Measurements from ENCODE around the gene HFE. TPM values are rescaled to one million over a fixed set of nuclear protein-coding genes. Genes with fewer than 3 reads are reported as not detected.

The HFE gene
- total RNA-seq, 1 experiment from 2014 or later: 5.7 TPM

GRCh38 chr6:26053992-26054780, 33.0 kb upstream of the HFE start:
- POLR2A ChIA-PET: interaction anchor here (1.4 to 4.8 kb wide), 4 partner anchors 21 to 50 kb away, joined by 6 to 27 read pairs (median 13); a partner anchor contains a TSS

DNA sequence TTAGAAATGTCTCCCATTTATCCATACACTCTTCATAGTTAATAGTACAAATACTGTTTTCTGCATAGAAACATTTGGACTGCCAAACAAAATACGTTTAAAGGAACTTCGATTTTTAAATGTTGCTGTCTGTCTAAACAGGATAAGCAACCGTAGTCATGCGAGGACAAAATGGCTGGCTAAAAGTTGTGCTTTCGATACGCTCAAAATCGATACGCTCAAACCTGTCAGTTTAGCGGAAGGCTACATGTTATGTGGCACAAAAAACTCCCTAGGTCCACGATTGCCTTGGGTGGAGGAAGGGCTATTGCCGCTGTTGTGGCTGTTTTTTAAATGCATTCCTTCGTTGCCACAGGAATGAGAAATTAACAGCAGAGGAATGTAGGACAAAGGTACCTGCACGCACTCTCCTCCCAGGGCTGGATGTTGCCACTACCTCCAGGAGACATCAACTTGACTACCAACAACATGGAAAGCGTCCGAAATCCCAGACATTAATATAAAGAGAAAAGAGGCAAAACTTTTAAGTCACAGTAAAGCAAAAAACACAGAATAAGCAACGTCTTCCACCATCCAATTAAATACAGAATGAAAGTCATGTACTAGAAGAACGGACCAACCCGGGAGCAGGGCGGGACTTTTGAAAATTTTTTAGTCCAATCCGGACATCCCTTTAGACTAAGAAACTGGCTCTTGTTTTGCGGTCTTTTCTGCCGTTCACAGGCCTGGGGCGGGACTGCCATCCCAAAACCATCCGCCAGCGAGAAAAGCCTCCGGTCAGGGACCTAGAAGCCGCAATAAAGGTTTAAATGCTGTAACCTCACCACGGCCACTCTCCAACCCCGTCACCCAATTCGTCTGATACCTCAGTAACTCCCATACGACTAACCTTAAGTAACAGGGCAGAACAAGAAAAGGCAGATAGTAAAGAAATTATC, 32.2 kb upstream of the HFE start:
- Mint-ChIP-seq H3K4me1 (ENCODE audit: low read depth, unreplicated experiment) (peaks cover 6% of the 10 kb centered on the region), H3K36me3 (ENCODE audit: insufficient read depth, unreplicated experiment) (peaks cover 54% of the 10 kb centered on the region), H3K9me3 (ENCODE audit: unreplicated experiment) (no peaks in the 10 kb centered on the region), H3K4me3 (ENCODE audit: unreplicated experiment) (peak overlapping the region; percentile 83), H3K27ac (ENCODE audit: unreplicated experiment) (peak overlapping the region; percentile 93), H3K27me3 (ENCODE audit: insufficient read depth, unreplicated experiment) (no peaks in the 10 kb centered on the region)
- no peaks in the 10 kb centered on the region for H3K36me3 ChIP-seq (ENCODE audit: control insufficient read depth, insufficient read depth, low read length)
- BruUV-seq (replicated peaks): no TSS peak
- intact Hi-C loops (cut with micrococcal nuclease; ENCODE audit: unreplicated experiment): loop anchor here (1.0 to 5.0 kb wide), 3 partner anchors 22 to 142 kb away; a partner anchor contains a TSS
- H3K9me3 ChIP-seq: no peaks in the 10 kb centered on the region
- DNase-seq: peak; percentile 87 to 90
- ChIA-PET CTCF (interaction anchor here (1.6 to 2.2 kb wide), 2 partner anchors 23 to 29 kb away, joined by 5 to 8 read pairs; a partner anchor contains a TSS), POLR2A (interaction anchor here (0.8 to 4.8 kb wide), 6 partner anchors 23 to 128 kb away, joined by 3 to 56 read pairs (median 21); a partner anchor contains a TSS)
- H3K4me3 ChIP-seq (ENCODE audit: low read depth, low read length): peak overlapping the region; percentile 64
- peaks cover 7% of the 10 kb centered on the region for H3K4me1 ChIP-seq
- TF ChIP-seq CTCF (IDR thresholded peaks at IDR 0.05; ENCODE audit: insufficient read depth in 1 of 2, low read depth in 1 of 2, low read length in 1 of 2, severe bottlenecking in 1 of 2, unreplicated experiment in 1 of 2): peak in 1 of 2 experiments; percentile 14
- no peaks in the 10 kb centered on the region for H3K27me3 ChIP-seq (replicated peaks; ENCODE audit: control insufficient read depth, insufficient read depth, low read length)

More at GRCh38 chr6:26053992-26054780, 33.0 kb upstream of the HFE start:
- H3K27me3 Mint-ChIP-seq (ENCODE audit: insufficient read depth, unreplicated experiment): no peaks in the 10 kb centered on the region
- H3K36me3 Mint-ChIP-seq (ENCODE audit: insufficient read depth, unreplicated experiment): peaks cover 54% of the 10 kb centered on the region
- CTCF ChIA-PET: no interaction called here
- H3K4me3 Mint-ChIP-seq (ENCODE audit: unreplicated experiment): peak overlapping the region; percentile 83
- H3K9me3 Mint-ChIP-seq (ENCODE audit: unreplicated experiment): no peaks in the 10 kb centered on the region
- BruUV-seq (replicated peaks): no TSS peak
- Histone ChIP-seq H3K9me3 (no peaks in the 10 kb centered on the region), H3K4me3 (ENCODE audit: low read depth, low read length) (peak overlapping the region; percentile 64), H3K4me1 (0 out of 2 replicates have a peak, but pooled peaks cover 3% of the 10 kb centered on the region), H3K36me3 (ENCODE audit: control insufficient read depth, insufficient read depth, low read length) (no peaks in the 10 kb centered on the region), H3K27me3 (replicated peaks; ENCODE audit: control insufficient read depth, insufficient read depth, low read length) (no peaks in the 10 kb centered on the region)
- peak overlapping the region; percentile 93 for H3K27ac Mint-ChIP-seq (ENCODE audit: unreplicated experiment)
- intact Hi-C loops (cut with micrococcal nuclease; ENCODE audit: unreplicated experiment): no loop called here
- DNase-seq: no peak
- H3K4me1 Mint-ChIP-seq (ENCODE audit: low read depth, unreplicated experiment): no peaks in the 10 kb centered on the region
- TF ChIP-seq CTCF (IDR thresholded peaks at IDR 0.05; ENCODE audit: insufficient read depth in 1 of 2, low read depth in 1 of 2, low read length in 1 of 2, severe bottlenecking in 1 of 2, unreplicated experiment in 1 of 2): no peak
